ENCODE results near the gene GPR63. TPM values are rescaled to one million over a fixed set of nuclear protein-coding genes. Genes with fewer than 3 reads are reported as not detected.

The GPR63 gene
- total and polyA plus RNA-seq, 2 of the 13 experiments (the other 11 are each of a cell fraction or from before 2014, with no cell fraction given), result 0.01 to 0.02 TPM

DNA sequence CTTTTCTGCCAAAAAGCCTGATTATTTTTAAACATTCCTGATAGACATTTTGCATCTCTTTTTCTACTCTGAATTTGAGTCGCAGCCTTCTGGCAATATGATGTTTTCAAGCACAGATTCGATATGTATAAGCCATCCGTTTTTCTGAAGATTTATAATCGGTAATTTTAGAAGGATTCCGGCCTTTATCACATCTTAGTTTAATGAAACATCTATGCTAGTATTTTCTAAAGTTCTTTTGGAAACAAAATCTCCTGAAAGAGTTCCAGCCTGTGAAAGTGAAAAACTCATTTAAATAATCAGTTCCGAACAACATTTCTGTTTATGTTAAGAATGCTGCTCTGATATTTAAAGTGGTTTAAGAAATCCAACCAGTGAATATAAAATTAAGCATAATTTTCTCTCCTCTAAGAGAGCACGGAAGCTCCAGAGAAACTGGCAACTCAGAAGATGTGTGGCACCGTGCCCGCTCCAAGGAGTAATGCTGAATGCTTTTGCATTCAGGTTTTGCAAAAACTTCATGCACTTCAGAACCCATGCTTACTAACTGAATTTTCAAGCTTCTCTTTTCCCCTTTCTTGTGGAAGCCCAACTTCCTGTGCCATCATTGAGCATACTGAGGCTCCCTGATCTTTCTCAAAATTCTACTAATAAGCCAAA, 39.7 kb upstream of the GPR63 start (continued):
- TF ChIP-seq, protein P1, sequence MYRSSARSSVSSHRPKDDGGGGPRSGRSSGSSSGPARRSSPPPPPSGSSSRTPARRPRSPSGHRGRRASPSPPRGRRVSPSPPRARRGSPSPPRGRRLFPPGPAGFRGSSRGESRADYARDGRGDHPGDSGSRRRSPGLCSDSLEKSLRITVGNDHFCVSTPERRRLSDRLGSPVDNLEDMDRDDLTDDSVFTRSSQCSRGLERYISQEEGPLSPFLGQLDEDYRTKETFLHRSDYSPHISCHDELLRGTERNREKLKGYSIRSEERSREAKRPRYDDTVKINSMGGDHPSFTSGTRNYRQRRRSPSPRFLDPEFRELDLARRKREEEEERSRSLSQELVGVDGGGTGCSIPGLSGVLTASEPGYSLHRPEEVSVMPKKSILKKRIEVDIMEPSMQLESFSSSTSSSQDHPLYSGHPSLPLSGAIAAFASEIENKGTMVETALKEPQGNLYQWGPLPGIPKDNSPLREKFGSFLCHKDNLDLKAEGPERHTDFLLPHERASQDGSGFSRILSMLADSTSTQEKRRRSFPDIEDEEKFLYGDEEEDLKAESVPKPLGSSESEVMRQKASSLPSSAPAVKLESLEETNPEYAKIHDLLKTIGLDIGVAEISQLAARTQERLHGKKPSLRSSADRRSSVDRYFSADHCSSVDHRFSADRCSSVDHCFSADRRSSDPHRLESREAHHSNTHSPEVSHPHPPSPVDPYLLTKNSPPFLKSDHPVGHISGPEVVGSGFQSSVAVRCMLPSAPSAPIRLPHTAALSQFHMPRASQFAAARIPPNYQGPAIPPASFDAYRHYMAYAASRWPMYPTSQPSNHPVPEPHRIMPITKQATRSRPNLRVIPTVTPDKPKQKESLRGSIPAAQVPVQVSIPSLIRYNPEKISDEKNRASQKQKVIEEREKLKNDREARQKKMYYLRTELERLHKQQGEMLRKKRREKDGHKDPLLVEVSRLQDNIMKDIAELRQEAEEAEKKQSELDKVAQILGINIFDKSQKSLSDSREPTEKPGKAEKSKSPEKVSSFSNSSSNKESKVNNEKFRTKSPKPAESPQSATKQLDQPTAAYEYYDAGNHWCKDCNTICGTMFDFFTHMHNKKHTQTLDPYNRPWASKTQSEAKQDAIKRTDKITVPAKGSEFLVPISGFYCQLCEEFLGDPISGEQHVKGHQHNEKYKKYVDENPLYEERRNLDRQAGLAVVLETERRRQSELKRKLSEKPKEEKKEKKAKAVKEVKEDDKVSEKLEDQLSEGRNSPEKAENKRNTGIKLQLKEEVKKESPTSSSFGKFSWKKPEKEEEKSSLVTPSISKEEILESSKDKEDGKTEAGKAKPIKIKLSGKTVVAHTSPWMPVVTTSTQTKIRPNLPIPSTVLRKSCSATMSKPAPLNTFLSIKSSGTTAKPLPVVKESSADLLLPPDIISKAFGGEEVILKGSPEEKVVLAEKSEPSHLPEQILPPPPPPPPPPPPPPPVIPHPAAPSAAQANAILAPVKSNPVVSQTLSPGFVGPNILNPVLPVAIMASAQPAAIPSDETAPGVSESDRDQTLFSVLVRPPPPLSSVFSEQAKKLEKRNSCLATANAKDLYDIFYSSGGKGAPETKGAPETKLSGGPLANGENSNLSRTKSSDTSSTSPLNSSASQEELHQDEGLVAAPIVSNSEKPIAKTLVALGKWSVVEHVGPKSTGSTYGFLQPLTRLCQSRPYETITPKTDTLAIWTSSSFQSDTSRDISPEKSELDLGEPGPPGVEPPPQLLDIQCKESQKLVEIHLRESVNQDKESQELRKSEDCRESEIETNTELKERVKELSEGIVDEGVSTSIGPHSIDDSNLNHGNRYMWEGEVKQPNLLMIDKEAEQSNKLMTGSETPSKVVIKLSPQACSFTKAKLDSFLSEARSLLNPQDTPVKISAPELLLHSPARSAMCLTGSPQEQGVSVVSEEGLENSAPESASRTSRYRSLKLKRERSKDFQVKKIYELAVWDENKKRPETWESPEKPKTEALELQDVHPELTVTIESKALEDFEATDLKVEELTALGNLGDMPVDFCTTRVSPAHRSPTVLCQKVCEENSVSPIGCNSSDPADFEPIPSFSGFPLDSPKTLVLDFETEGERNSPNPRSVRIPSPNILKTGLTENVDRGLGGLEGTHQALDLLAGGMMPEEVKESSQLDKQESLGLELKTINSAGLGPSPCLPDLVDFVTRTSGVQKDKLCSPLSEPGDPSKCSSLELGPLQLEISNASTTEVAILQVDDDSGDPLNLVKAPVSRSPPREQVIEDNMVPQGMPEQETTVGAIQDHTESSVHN (CRISPR knock-in tag; IDR thresholded peaks at IDR 0.05), result no peak

DNA sequence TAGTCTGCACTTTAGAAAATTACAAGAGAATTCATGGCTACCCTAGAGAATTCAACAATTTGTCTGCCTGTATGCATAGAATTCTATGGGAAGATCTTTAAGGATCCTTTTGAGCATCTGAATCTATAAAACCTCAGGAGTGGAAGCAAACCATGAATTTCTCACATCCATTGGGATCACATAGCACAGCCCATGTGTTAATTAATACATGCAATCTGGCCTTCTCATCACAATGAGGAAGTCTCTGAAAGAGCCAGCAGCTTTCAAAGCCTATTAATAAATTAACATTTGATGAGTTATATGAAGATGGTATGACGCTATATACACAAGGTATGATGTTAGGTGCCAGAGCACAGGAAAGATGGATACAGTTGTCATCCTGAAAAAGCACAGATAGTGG, 35.7 kb upstream of the GPR63 start:
- no peak for DNase-seq (ENCODE audit: low spot score)
- H3K4me3 ChIP-seq (replicated peaks in 1 of 3; ENCODE audit: insufficient read depth in 1 of 3, low read depth in 2 of 3, low read length in 3 of 3), result no peak overlapping the region
- no peaks in the 10 kb centered on the region for H3K4me1 ChIP-seq (ENCODE audit: insufficient read depth, low read length)
- ChIA-PET CTCF (ENCODE audit: low intra/inter-chr PET ratio, low total read pairs) (no interaction called here), POLR2A (no interaction called here)
- H3K27me3 ChIP-seq (ENCODE audit: control insufficient read depth in 1 of 2, insufficient read depth in 2 of 2, low read length in 2 of 2), result peaks cover 0 to 8% of the 10 kb centered on the region in 2 experiments; a peak in 1 of 5 replicates
- no peak for ATAC-seq
- H3K27ac ChIP-seq (ENCODE audit: extremely low read length, insufficient read depth, low read length), result no peak overlapping the region
- intact Hi-C loops (cut with micrococcal nuclease; ENCODE audit: unreplicated experiment), result no loop called here
- no peaks in the 10 kb centered on the region for H3K9me3 ChIP-seq (ENCODE audit: low read length)
- H2AFZ ChIP-seq (ENCODE audit: low read length), result no peak overlapping the region
- in situ Hi-C loops (cut with HindIII; ENCODE audit: extremely low pct_ligation_motif_present, low pct_unique_long_range_greater_than_20kb), result no loop called here
- no peak overlapping the region for H3K4me2 ChIP-seq (ENCODE audit: low read depth, low read length)
- no peaks in the 10 kb centered on the region for H3K79me2 ChIP-seq (ENCODE audit: insufficient read depth, low read length)
- H3K36me3 ChIP-seq (replicated peaks in 1 of 2; ENCODE audit: control insufficient read depth in 1 of 2, insufficient read depth in 2 of 2, low read length in 2 of 2), result no peaks in the 10 kb centered on the region
- WGBS (ENCODE audit: low lambda C conversion rate), result 0% methylated on average over 1 of the region's 1 CpG
- H3K9ac ChIP-seq (ENCODE audit: insufficient read depth, low read depth, low read length), result no peak overlapping the region
- FAIRE-seq, result no peak
- no peaks in the 10 kb centered on the region for H4K20me1 ChIP-seq (ENCODE audit: insufficient read depth, low read length)
- no TSS peak for BruUV-seq (replicated peaks)
- TF ChIP-seq RFXANK (CRISPR knock-in tag; IDR thresholded peaks at IDR 0.05) (no peak), NFE2L1 (CRISPR knock-in tag; IDR thresholded peaks at IDR 0.05; ENCODE audit: borderline replicate concordance) (no peak), ARNT (IDR thresholded peaks at IDR 0.05) (no peak), CBX5 (CRISPR knock-in tag; IDR thresholded peaks at IDR 0.05; ENCODE audit: borderline replicate concordance) (no peak)
- TF ChIP-seq, protein P2, sequence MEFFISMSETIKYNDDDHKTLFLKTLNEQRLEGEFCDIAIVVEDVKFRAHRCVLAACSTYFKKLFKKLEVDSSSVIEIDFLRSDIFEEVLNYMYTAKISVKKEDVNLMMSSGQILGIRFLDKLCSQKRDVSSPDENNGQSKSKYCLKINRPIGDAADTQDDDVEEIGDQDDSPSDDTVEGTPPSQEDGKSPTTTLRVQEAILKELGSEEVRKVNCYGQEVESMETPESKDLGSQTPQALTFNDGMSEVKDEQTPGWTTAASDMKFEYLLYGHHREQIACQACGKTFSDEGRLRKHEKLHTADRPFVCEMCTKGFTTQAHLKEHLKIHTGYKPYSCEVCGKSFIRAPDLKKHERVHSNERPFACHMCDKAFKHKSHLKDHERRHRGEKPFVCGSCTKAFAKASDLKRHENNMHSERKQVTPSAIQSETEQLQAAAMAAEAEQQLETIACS (CRISPR knock-in tag; IDR thresholded peaks at IDR 0.05), result no peak
- TF ChIP-seq, protein P3, sequence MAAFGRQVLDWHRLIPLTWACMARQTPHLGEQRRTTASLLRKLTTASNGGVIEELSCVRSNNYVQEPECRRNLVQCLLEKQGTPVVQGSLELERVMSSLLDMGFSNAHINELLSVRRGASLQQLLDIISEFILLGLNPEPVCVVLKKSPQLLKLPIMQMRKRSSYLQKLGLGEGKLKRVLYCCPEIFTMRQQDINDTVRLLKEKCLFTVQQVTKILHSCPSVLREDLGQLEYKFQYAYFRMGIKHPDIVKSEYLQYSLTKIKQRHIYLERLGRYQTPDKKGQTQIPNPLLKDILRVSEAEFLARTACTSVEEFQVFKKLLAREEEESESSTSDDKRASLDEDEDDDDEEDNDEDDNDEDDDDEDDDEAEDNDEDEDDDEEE (CRISPR knock-in tag; IDR thresholded peaks at IDR 0.05), result no peak
- TF ChIP-seq, protein P4, sequence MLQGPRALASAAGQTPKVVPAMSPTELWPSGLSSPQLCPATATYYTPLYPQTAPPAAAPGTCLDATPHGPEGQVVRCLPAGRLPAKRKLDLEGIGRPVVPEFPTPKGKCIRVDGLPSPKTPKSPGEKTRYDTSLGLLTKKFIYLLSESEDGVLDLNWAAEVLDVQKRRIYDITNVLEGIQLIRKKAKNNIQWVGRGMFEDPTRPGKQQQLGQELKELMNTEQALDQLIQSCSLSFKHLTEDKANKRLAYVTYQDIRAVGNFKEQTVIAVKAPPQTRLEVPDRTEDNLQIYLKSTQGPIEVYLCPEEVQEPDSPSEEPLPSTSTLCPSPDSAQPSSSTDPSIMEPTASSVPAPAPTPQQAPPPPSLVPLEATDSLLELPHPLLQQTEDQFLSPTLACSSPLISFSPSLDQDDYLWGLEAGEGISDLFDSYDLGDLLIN (CRISPR knock-in tag; IDR thresholded peaks at IDR 0.05; ENCODE audit: borderline replicate concordance), result no peak
- TF ChIP-seq, protein P5, sequence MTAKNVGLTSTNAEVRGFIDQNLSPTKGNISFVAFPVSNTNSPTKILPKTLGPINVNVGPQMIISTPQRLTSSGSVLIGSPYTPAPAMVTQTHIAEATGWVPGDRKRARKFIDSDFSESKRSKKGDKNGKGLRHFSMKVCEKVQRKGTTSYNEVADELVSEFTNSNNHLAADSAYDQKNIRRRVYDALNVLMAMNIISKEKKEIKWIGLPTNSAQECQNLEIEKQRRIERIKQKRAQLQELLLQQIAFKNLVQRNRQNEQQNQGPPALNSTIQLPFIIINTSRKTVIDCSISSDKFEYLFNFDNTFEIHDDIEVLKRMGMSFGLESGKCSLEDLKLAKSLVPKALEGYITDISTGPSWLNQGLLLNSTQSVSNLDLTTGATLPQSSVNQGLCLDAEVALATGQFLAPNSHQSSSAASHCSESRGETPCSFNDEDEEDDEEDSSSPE (CRISPR knock-in tag; IDR thresholded peaks at IDR 0.05), result no peak
